NCI-H187 treated with DMSO at 0.1 percent for 48 hours (cell line): ENCODE measurements around the gene HEXA.
"Not testable (repeated sequence)": the region's sequence is repeated elsewhere in the genome, so short reads cannot be mapped to it uniquely, and the experiment has no call there.

Experiments used
- DNase-seq: peaks from one replicate; lab custom pipeline; 2025; lab: John Stamatoyannopoulos, UW

HEXA gene

GRCh38 chr15:72375846-72376581 lies at the start of gene HEXA:
HEXA (minus strand) TSS chr15:72376014; CDS start chr15:72375972, 42 bp downstream.
- DNase-seq: peak; percentile 74

- no peak for DNase-seq
Measured at GRCh38 chr15:72423256-72423655, 47.4 kb upstream of the HEXA start.

- no peak for DNase-seq
Measured at GRCh38 chr15:72421484-72421883, 45.7 kb upstream of the HEXA start.

GRCh38 chr15:72420576-72420975 lies 44.8 kb upstream of the HEXA start:
- DNase-seq: no peak

GRCh38 chr15:72419768-72420167 lies 44.0 kb upstream of the HEXA start:
- not testable (repeated sequence) for DNase-seq

- DNase-seq: no peak
Measured at GRCh38 chr15:72415304-72415703, 39.5 kb upstream of the HEXA start.

GRCh38 chr15:72413337-72413736 lies 37.5 kb upstream of the HEXA start:
- not testable (repeated sequence) for DNase-seq

GRCh38 chr15:72411544-72411943 lies 35.7 kb upstream of the HEXA start:
- no peak for DNase-seq

GRCh38 chr15:72411111-72411510 lies 35.3 kb upstream of the HEXA start:
- no peak for DNase-seq

GRCh38 chr15:72406936-72407335 lies 31.1 kb upstream of the HEXA start:
- no peak for DNase-seq

GRCh38 chr15:72404841-72405240 lies 29.0 kb upstream of the HEXA start:
- no peak for DNase-seq

- no peak for DNase-seq
Measured at GRCh38 chr15:72404356-72404755, 28.5 kb upstream of the HEXA start.

GRCh38 chr15:72402726-72403125 lies 26.9 kb upstream of the HEXA start:
- DNase-seq: no peak

- no peak for DNase-seq
Measured at GRCh38 chr15:72398648-72399047, 22.8 kb upstream of the HEXA start.

- no peak for DNase-seq
Measured at GRCh38 chr15:72397796-72398588, 22.2 kb upstream of the HEXA start, which contains the start of gene TMEM202. TMEM202 (plus strand) TSS chr15:72398305; CDS start chr15:72398327, 22 bp downstream.

GRCh38 chr15:72396331-72396730 lies 20.5 kb upstream of the HEXA start:
- DNase-seq: not testable (repeated sequence)

GRCh38 chr15:72389231-72389630 lies 13.4 kb upstream of the HEXA start:
- DNase-seq: no peak

- no peak for DNase-seq
Measured at GRCh38 chr15:72387741-72388140, 11.9 kb upstream of the HEXA start.

GRCh38 chr15:72382146-72382545 lies 6.3 kb upstream of the HEXA start:
- DNase-seq: no peak

- no peak for DNase-seq
Measured at GRCh38 chr15:72380743-72381142, 4.9 kb upstream of the HEXA start.

- no peak for DNase-seq
Measured at GRCh38 chr15:72379856-72380430, 4.1 kb upstream of the HEXA start.

GRCh38 chr15:72379106-72379505 lies 3.3 kb upstream of the HEXA start:
- DNase-seq: not testable (repeated sequence)

- no peak for DNase-seq
Measured at GRCh38 chr15:72377331-72377730, 1.5 kb upstream of the HEXA start.
